SK-N-SH treated with all-trans-retinoic acid at 6 μM for 48 hours (cell line): ENCODE results near the gene FIBIN.

Experiments used
- PPARA ChIP-seq: fragments of 250-450 bp; sonication (Bioruptor Pico); IDR thresholded peaks from 2 replicates; pipeline ENCODE4 v1.5.0; 2020; ENCODE audit warnings: mild to moderate bottlenecking, borderline replicate concordance
- ZFP30 ChIP-seq: fragments of 450-650 bp; formaldehyde crosslinking; IDR thresholded peaks from 2 replicates; pipeline ENCODE4 v1.5.0; 2022; ENCODE audit warnings: mild to moderate bottlenecking, moderate library complexity
- ZNF70 ChIP-seq: fragments of 450-650 bp; formaldehyde crosslinking; IDR thresholded peaks from 2 replicates; pipeline ENCODE4 v1.5.0; 2020; ENCODE audit warnings: mild to moderate bottlenecking, moderate library complexity

DNA sequence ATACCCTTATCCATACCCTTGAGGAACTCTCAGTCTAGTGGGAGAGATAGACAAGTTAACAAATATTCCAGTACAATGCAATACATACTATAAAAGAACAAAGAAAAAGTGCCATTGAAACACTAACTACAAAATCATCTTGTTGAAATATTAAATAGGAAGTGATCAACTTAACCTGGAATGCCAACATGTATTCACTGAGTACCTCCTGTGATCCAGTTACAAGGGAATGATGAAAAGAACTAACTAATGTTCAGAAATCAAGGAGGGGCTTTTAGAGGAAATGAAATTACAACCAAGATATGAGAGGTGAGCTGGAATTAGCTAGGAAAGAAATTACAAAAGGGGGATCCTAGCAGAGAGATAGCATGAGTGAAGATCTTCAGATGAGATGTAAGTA lies 6.2 kb upstream of the FIBIN start:
- no peak for TF ChIP-seq ZNF70 (CRISPR knock-in tag)
- TF ChIP-seq PPARA (CRISPR knock-in tag) = no peak
- no peak for TF ChIP-seq ZFP30 (CRISPR knock-in tag)
